HCT116 (cell line): ENCODE data around the gene PCNT. TPM values are rescaled to one million over a fixed set of nuclear protein-coding genes. Genes with fewer than 3 reads are reported as not detected.

Source experiments
- ATAC-seq: fragments of 200-7000 bp; cut with Tn5 transposase; 2 replicates; pipeline ENCODE4 v1.9.1; 2020; ENCODE audit warnings: mild to moderate bottlenecking, moderate library complexity
- BruUV-seq: library from RNA; stranded (reverse); fragments of 400-500 nt; replicated peaks from 2 replicates; lab custom pipeline; 2021; lab: Mats Ljungman, UMichigan
- CTCF ChIA-PET: fragments of 300-600 bp; sonication (Branson Sonifier 250); formaldehyde crosslinking; loops from one replicate; lab custom pipeline; 2021; ENCODE audit warnings: antibody characterized with exemption; lab: Charles Lee
- POLR2A ChIA-PET: fragments of 300-600, 350-600 bp; sonication (Branson Sonifier 250); formaldehyde crosslinking; loops from one replicate; lab custom pipeline; 2021; ENCODE audit warnings: antibody characterized with exemption; lab: Charles Lee
- RAD21 ChIA-PET, 2 experiments: fragments of 300-600 bp; sonication (Branson Sonifier 250); formaldehyde crosslinking; loops; one replicate each; lab custom pipeline; 2023; ENCODE audit warnings: low total read pairs in 2 of 2; ENCODE audit not compliant: uncharacterized antibody in 2 of 2, unreplicated experiment in 2 of 2, low non-redundant PET in 1 of 2; lab: Charles Lee
- DNase-seq: peaks from one replicate; pipeline ENCODE4 v3.0.0-alpha.2; 2010; ENCODE audit warnings: low read depth, low spot score
- H2AFZ ChIP-seq: fragments of 200-600 bp; shearing (Covaris generic), sonication (generic); 2 replicates; pipeline ENCODE4 v1.6.1; 2017; ENCODE audit warnings: low read depth, mixed run types, mixed read lengths, antibody characterized with exemption, low read length; ENCODE audit not compliant: poor library complexity, severe bottlenecking
- H3K27ac ChIP-seq: 2 replicates; pipeline ENCODE4 v1.5.1; 2012; ENCODE audit warnings: low read depth, low read length
- H3K27me3 ChIP-seq: fragments of 200-600 bp; sonication (generic); 2 replicates; pipeline ENCODE4 v1.6.1; 2016; ENCODE audit warnings: mixed run types, low read length, mixed read lengths; ENCODE audit not compliant: insufficient read depth
- H3K36me3 ChIP-seq, 2 experiments: fragments of 200-500 bp in 1 of 2; fragments of 200-600 bp in 1 of 2; sonication (Bioruptor generic) in 1 of 2; sonication (generic) in 1 of 2; 2 replicates each; pipeline versions ENCODE4 v1.5.1 to v1.6.1; 2014 to 2016; ENCODE audit warnings: low read length in 2 of 2, inconsistent platforms in 1 of 2, mixed read lengths in 1 of 2, mixed run types in 1 of 2; ENCODE audit not compliant: insufficient read depth in 2 of 2, control insufficient read depth in 1 of 2
- H3K4me1 ChIP-seq, 2 experiments: fragments of 200-600 bp in 1 of 2; sonication (generic) in 1 of 2; 2 replicates each; pipeline versions ENCODE4 v1.5.1 to v1.6.1; 2012 to 2017; ENCODE audit warnings: low read length in 2 of 2, inconsistent platforms in 1 of 2, mild to moderate bottlenecking in 1 of 2, mixed read lengths in 1 of 2, mixed run types in 1 of 2, moderate library complexity in 1 of 2; ENCODE audit not compliant: insufficient read depth in 2 of 2, control insufficient read depth in 1 of 2
- H3K4me2 ChIP-seq: fragments of 200-600 bp; sonication (generic); 2 replicates; pipeline ENCODE4 v1.6.1; 2017; ENCODE audit warnings: mixed run types, low read length, mixed read lengths
- H3K4me3 ChIP-seq, 2 experiments: fragments of 200-600 bp in 1 of 2; sonication (generic) in 1 of 2; replicated peaks in 1 of 2; 2 replicates each; pipeline ENCODE4 v1.5.1; 2011 to 2016; ENCODE audit warnings: low read length in 2 of 2, control low read depth in 1 of 2, low read depth in 1 of 2, mild to moderate bottlenecking in 1 of 2, mixed read lengths in 1 of 2, mixed run types in 1 of 2
- H3K79me2 ChIP-seq: fragments of 200-600 bp; sonication (generic); 2 replicates; pipeline ENCODE4 v1.6.1; 2017; ENCODE audit warnings: mild to moderate bottlenecking, mixed run types, low read length, moderate library complexity, mixed read lengths; ENCODE audit not compliant: insufficient read depth
- H3K9ac ChIP-seq: fragments of 200-600 bp; sonication (generic); 2 replicates; pipeline ENCODE4 v1.6.1; 2016; ENCODE audit warnings: low read length, mixed read lengths
- H3K9me2 ChIP-seq: fragments of 200-600 bp; sonication (generic), shearing (Covaris generic); 2 replicates; pipeline ENCODE4 v1.6.1; 2017; ENCODE audit warnings: mixed run types, mild to moderate bottlenecking, moderate library complexity; ENCODE audit not compliant: insufficient read depth
- H3K9me3 ChIP-seq, 2 experiments: fragments of 200-500 bp in 1 of 2; fragments of 200-600 bp in 1 of 2; sonication (Bioruptor generic) in 1 of 2; sonication (generic) in 1 of 2; 2 replicates each; pipeline ENCODE4 v1.6.1; 2014 to 2017; ENCODE audit warnings: low read length in 2 of 2, mixed read lengths in 2 of 2, inconsistent platforms in 1 of 2, low read depth in 1 of 2, mild to moderate bottlenecking in 1 of 2, mixed run types in 1 of 2, moderate library complexity in 1 of 2; ENCODE audit not compliant: control insufficient read depth in 1 of 2, insufficient read depth in 1 of 2
- H4K20me1 ChIP-seq: fragments of 200-600 bp; sonication (generic), shearing (Covaris generic); 2 replicates; pipeline ENCODE4 v1.6.1; 2017; ENCODE audit warnings: mixed run types, mild to moderate bottlenecking, moderate library complexity; ENCODE audit not compliant: insufficient read depth
- CBX3 ChIP-seq: IDR thresholded peaks from 2 replicates; pipeline ENCODE4 v1.6.1; 2012; ENCODE audit warnings: low read depth
- EGR1 ChIP-seq: IDR thresholded peaks from 2 replicates; pipeline ENCODE4 v1.6.1; 2012; ENCODE audit warnings: low read depth
- EZH2 ChIP-seq: fragments of 200-600 bp; sonication (generic); IDR thresholded peaks from 2 replicates; pipeline ENCODE4 v1.6.1; 2017; ENCODE audit warnings: antibody characterized with exemption, mixed run types
- EZH2phosphoT487 ChIP-seq: fragments of 200-600 bp; IDR thresholded peaks from 2 replicates; pipeline ENCODE4 v1.6.1; 2018; ENCODE audit warnings: antibody characterized with exemption, borderline replicate concordance
- FOSL1 ChIP-seq: IDR thresholded peaks from 2 replicates; pipeline ENCODE4 v1.6.1; 2012; ENCODE audit warnings: low read depth
- JUND ChIP-seq: IDR thresholded peaks from 2 replicates; pipeline ENCODE4 v1.6.1; 2012
- POLR2A ChIP-seq: IDR thresholded peaks from 2 replicates; pipeline ENCODE4 v1.7.0; 2011; ENCODE audit warnings: borderline replicate concordance; ENCODE audit not compliant: insufficient read depth, insufficient read length; ENCODE audit errors: extremely low read depth
- POLR2AphosphoS5 ChIP-seq: IDR thresholded peaks from 2 replicates; pipeline ENCODE4 v1.6.1; 2011; ENCODE audit warnings: mild to moderate bottlenecking, low read depth, low read length, moderate library complexity
- SIN3A ChIP-seq: IDR thresholded peaks from 2 replicates; pipeline ENCODE4 v1.6.1; 2012; ENCODE audit warnings: low read depth
- TCF7L2 ChIP-seq: IDR thresholded peaks from 2 replicates; pipeline ENCODE4 v1.7.0; 2011; ENCODE audit warnings: borderline replicate concordance, inconsistent platforms; ENCODE audit not compliant: insufficient read depth, insufficient read length; ENCODE audit errors: extremely low read depth
- YY1 ChIP-seq: IDR thresholded peaks from 2 replicates; pipeline ENCODE4 v1.6.1; 2011; ENCODE audit warnings: low read length, low read depth, moderate library complexity, mild to moderate bottlenecking; ENCODE audit not compliant: insufficient replicate concordance; ENCODE audit errors: extremely low read depth
- ZFX ChIP-seq: fragments of 450-650 bp; IDR thresholded peaks from 2 replicates; pipeline ENCODE4 v1.6.1; 2017
- ZNF274 ChIP-seq: fragments of 200-500 bp; sonication (Bioruptor generic); IDR thresholded peaks from 2 replicates; pipeline ENCODE4 v1.6.1; 2014; ENCODE audit warnings: mild to moderate bottlenecking, low read depth, low read length, inconsistent platforms
- intact Hi-C: fragments of 100-400 bp; cut with micrococcal nuclease; formaldehyde crosslinking; loops from 2 replicates; pipeline ENCODE4 v1.10.0; 2022
- total RNA-seq: library from RNA; stranded (reverse); gene quantifications from one replicate; pipeline ENCODE4 v1.2.1, GENCODE V29; 2021; ENCODE audit not compliant: unreplicated experiment
- TF ChIP-seq, protein P1 (sequence below): IDR thresholded peaks from 2 replicates; pipeline ENCODE4 v1.6.1; 2011; ENCODE audit warnings: mild to moderate bottlenecking, low read length, moderate library complexity; ENCODE audit not compliant: insufficient replicate concordance; ENCODE audit errors: extremely low read depth
- TF ChIP-seq, protein P2 (sequence below): IDR thresholded peaks from 2 replicates; pipeline ENCODE4 v1.6.1; 2012
- TF ChIP-seq, protein P3 (sequence below): IDR thresholded peaks from 2 replicates; pipeline ENCODE4 v1.6.1; 2012

The PCNT gene
- total RNA-seq, 1 experiment from 2014 or later = 43.6 TPM

DNA sequence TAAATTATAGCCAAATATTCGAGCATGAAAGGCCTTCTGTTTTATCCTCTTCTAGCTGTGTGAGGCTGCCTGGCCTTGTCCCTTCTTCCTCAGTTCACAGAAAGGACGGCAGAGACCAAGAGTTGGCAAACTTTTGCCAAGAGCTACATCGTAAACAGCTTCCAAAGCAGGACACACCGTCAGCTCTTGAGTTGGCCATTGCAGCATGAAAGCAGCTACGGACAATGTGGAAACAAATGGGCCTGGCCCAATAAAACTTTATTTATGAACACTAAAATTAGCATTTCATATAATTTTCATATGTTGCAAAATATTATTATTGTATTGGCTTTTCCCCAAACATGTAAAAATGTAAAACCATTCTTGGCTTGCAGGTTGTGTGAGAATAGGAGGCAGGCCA, 11.0 kb upstream of the PCNT start:
- no peak for DNase-seq
- Histone ChIP-seq H3K27me3 (no peaks in the 10 kb centered on the region), H3K79me2 (no peaks in the 10 kb centered on the region), H3K4me3 (no peak overlapping the region), H3K9me3 (no peaks in the 10 kb centered on the region), H3K9ac (no peak overlapping the region), H3K9me2 (no peaks in the 10 kb centered on the region), H3K4me1 (peaks cover 1 to 2% of the 10 kb centered on the region in 2 experiments; a peak in 1 of 4 replicates), H2AFZ (no peak overlapping the region), H3K27ac (no peak overlapping the region), H4K20me1 (no peaks in the 10 kb centered on the region), H3K36me3 (no peaks in the 10 kb centered on the region), H3K4me2 (no peak overlapping the region)
- POLR2A ChIA-PET = no interaction called here
- TF ChIP-seq FOSL1 = no peak
- TF ChIP-seq, protein P1, sequence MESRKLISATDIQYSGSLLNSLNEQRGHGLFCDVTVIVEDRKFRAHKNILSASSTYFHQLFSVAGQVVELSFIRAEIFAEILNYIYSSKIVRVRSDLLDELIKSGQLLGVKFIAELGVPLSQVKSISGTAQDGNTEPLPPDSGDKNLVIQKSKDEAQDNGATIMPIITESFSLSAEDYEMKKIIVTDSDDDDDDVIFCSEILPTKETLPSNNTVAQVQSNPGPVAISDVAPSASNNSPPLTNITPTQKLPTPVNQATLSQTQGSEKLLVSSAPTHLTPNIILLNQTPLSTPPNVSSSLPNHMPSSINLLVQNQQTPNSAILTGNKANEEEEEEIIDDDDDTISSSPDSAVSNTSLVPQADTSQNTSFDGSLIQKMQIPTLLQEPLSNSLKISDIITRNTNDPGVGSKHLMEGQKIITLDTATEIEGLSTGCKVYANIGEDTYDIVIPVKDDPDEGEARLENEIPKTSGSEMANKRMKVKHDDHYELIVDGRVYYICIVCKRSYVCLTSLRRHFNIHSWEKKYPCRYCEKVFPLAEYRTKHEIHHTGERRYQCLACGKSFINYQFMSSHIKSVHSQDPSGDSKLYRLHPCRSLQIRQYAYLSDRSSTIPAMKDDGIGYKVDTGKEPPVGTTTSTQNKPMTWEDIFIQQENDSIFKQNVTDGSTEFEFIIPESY = no peak
- TF ChIP-seq, protein P2, sequence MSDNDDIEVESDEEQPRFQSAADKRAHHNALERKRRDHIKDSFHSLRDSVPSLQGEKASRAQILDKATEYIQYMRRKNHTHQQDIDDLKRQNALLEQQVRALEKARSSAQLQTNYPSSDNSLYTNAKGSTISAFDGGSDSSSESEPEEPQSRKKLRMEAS = no peak
- TF ChIP-seq JUND = no peak
- TF ChIP-seq ZFX = no peak
- TF ChIP-seq CBX3 = no peak
- TF ChIP-seq, protein P3, sequence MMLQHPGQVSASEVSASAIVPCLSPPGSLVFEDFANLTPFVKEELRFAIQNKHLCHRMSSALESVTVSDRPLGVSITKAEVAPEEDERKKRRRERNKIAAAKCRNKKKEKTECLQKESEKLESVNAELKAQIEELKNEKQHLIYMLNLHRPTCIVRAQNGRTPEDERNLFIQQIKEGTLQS = no peak
- TF ChIP-seq EZH2phosphoT487 = no peak
- TF ChIP-seq EZH2 = no peak
- TF ChIP-seq YY1 = no peak
- no peak for TF ChIP-seq POLR2AphosphoS5
- no peak for TF ChIP-seq SIN3A
- no peak for TF ChIP-seq ZNF274
- no peak for TF ChIP-seq POLR2A
- no peak for TF ChIP-seq EGR1
- no peak for TF ChIP-seq TCF7L2
- no TSS peak for BruUV-seq
- no peak for ATAC-seq
- CTCF ChIA-PET = no interaction called here
- RAD21 ChIA-PET = no interaction called here
- intact Hi-C loops = no loop called here
